ENCODE data around the gene TMC3.

DNA sequence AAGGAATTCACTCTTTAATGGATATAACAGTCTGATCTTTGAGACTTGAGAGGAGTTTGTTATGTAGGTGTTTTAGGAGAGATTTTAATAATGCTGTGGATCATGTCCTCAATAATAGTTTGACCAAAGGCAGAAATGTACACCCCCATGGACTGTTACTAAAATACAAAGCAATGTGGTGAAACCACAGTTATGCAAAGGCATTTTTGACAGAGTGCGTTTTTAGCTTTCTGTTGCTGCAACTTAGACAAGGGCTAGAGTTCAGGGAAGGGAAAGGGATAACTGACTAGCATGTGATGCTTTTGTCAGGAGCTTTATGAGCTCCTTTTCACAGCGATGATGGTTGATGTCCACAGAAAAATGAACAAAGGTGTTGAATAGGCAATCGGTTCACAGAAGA lies 46.5 kb downstream of the TMC3 start:
- TF ChIP-seq POLR2A (IDR thresholded peaks at IDR 0.05) (no peak), CTCF (IDR thresholded peaks at IDR 0.05) (no peak), EP300 (IDR thresholded peaks at IDR 0.05) (no peak), POLR2AphosphoS5 (IDR thresholded peaks at IDR 0.05) (no peak)
